MCF 10A (cell line): ENCODE data around the gene TLCD2. TPM values are rescaled to one million over a fixed set of nuclear protein-coding genes. Genes with fewer than 3 reads are reported as not detected.
"Not testable (repeated sequence)": the region's sequence is repeated elsewhere in the genome, so short reads cannot be mapped to it uniquely, and the experiment has no call there.

Experiments used
- BruUV-seq: library from RNA; stranded (reverse); fragments of 400-500 nt; replicated peaks from 2 replicates; lab custom pipeline; 2021; lab: Mats Ljungman, UMichigan
- CTCF ChIA-PET: fragments of 300-600 bp; sonication (Branson Sonifier 250); formaldehyde crosslinking; extraction: SDS; loops from one replicate; lab custom pipeline; 2021; ENCODE audit warnings: antibody characterized with exemption, inconsistent platforms; lab: Yijun Ruan, JAX
- POLR2A ChIA-PET: fragments of 300-600, 350-650 bp; sonication (Branson Sonifier 250); formaldehyde crosslinking; extraction: SDS; loops from one replicate; lab custom pipeline; 2020; ENCODE audit warnings: antibody characterized with exemption, inconsistent platforms; lab: Yijun Ruan, JAX
- DNase-seq: peaks from one replicate; pipeline ENCODE4 v3.0.0-alpha.2; 2018; ENCODE audit not compliant: unreplicated experiment
- H3K27ac Mint-ChIP-seq: one replicate; pipeline ENCODE4 v1.8.0; 2022; ENCODE audit warnings: mild to moderate bottlenecking, low read depth, mixed read lengths; ENCODE audit not compliant: unreplicated experiment
- H3K27me3 Mint-ChIP-seq: one replicate; pipeline ENCODE4 v1.8.0; 2022; ENCODE audit warnings: mixed read lengths; ENCODE audit not compliant: insufficient read depth, unreplicated experiment
- H3K36me3 Mint-ChIP-seq: one replicate; pipeline ENCODE4 v1.8.0; 2022; ENCODE audit warnings: mild to moderate bottlenecking, moderate library complexity, mixed read lengths; ENCODE audit not compliant: insufficient read depth, unreplicated experiment
- H3K4me1 Mint-ChIP-seq: one replicate; pipeline ENCODE4 v1.8.0; 2022; ENCODE audit warnings: mixed read lengths; ENCODE audit not compliant: insufficient read depth, unreplicated experiment
- H3K4me3 Mint-ChIP-seq: one replicate; pipeline ENCODE4 v1.8.0; 2022; ENCODE audit warnings: mild to moderate bottlenecking, moderate library complexity, mixed read lengths; ENCODE audit not compliant: unreplicated experiment
- H3K9me3 Mint-ChIP-seq: one replicate; pipeline ENCODE4 v1.8.0; 2022; ENCODE audit warnings: mixed read lengths; ENCODE audit not compliant: unreplicated experiment
- CTCF ChIP-seq: fragments of 200-600 bp; IDR thresholded peaks from one replicate; pipeline ENCODE4 v1.8.0; 2022; ENCODE audit warnings: antibody characterized with exemption, mild to moderate bottlenecking; ENCODE audit not compliant: unreplicated experiment
- intact Hi-C: fragments of 100-400 bp; cut with micrococcal nuclease; formaldehyde crosslinking; loops from 2 replicates; pipeline ENCODE4 v1.14.1; 2022
- total RNA-seq: library from RNA; stranded (reverse); gene quantifications from 2 replicates; pipeline ENCODE4 v1.2.3, GENCODE V29; 2022

Gene TLCD2
- total RNA-seq, 1 experiment from 2014 or later: 2.5 TPM

GRCh38 chr17:1683459-1683858, 26.7 kb downstream of the TLCD2 start:
- intact Hi-C loops: no loop called here
- Mint-ChIP-seq H3K4me3 (peak overlapping the region; percentile 88), H3K36me3 (peaks cover 63% of the 10 kb centered on the region), H3K27ac (peak overlapping the region; percentile 94), H3K9me3 (no peaks in the 10 kb centered on the region), H3K4me1 (peaks cover 24% of the 10 kb centered on the region), H3K27me3 (no peaks in the 10 kb centered on the region)
- no TSS peak for BruUV-seq
- no peak for DNase-seq
- POLR2A ChIA-PET: interaction anchor here (0.6 to 6.5 kb wide), 11 partner anchors 13 to 1156 kb away, joined by 3 to 112 read pairs (median 12); partner anchors contain the start of genes RILP, RPA1, SLC43A2 and SMYD4
- CTCF ChIA-PET: interaction anchor here (0.7 to 1.4 kb wide), 6 partner anchors 13 to 109 kb away, joined by 3 to 5 read pairs (median 4); no protein-coding TSS in a partner anchor
- TF ChIP-seq CTCF: no peak

GRCh38 chr17:1676401-1676800, 33.8 kb downstream of the TLCD2 start:
- POLR2A ChIA-PET: no interaction called here
- Mint-ChIP-seq H3K27ac (no peak overlapping the region), H3K9me3 (no peaks in the 10 kb centered on the region), H3K36me3 (peaks cover 98% of the 10 kb centered on the region), H3K4me1 (no peaks in the 10 kb centered on the region), H3K4me3 (no peak overlapping the region), H3K27me3 (no peaks in the 10 kb centered on the region)
- DNase-seq: no peak
- CTCF ChIA-PET: interaction anchor here (0.7 kb wide), 1 partner anchor 123 kb away, joined by 4 read pairs; no protein-coding TSS in a partner anchor
- intact Hi-C loops: no loop called here
- TF ChIP-seq CTCF: no peak
- BruUV-seq: TSS peak; percentile 26

- peaks cover 98% of the 10 kb centered on the region for H3K36me3 Mint-ChIP-seq
- H3K9me3 Mint-ChIP-seq: no peaks in the 10 kb centered on the region
- DNase-seq: no peak
- ChIA-PET POLR2A (interaction anchor here (0.6 to 0.9 kb wide), 3 partner anchors 11 to 137 kb away, joined by 3 to 5 read pairs (median 3); partner anchors contain the start of gene RILP), CTCF (interaction anchor here (0.9 to 1.2 kb wide), 2 partner anchors 12 to 23 kb away, joined by 3 read pairs; no protein-coding TSS in a partner anchor)
- H3K4me3 Mint-ChIP-seq: no peak overlapping the region
- H3K27me3 Mint-ChIP-seq: no peaks in the 10 kb centered on the region
- no peak for TF ChIP-seq CTCF
- intact Hi-C loops: no loop called here
- no peak overlapping the region for H3K27ac Mint-ChIP-seq
- BruUV-seq: no TSS peak
- peaks cover 11% of the 10 kb centered on the region for H3K4me1 Mint-ChIP-seq
Measured at GRCh38 chr17:1673041-1673785, 37.0 kb downstream of the TLCD2 start.

- DNase-seq, H3K4me1 Mint-ChIP-seq, BruUV-seq, H3K27ac Mint-ChIP-seq, intact Hi-C loops, H3K9me3 Mint-ChIP-seq, H3K27me3 Mint-ChIP-seq, H3K4me3 Mint-ChIP-seq: not testable (repeated sequence)
- ChIA-PET POLR2A (interaction anchor here (1.6 to 4.8 kb wide), 2 partner anchors 14 to 20 kb away, joined by 9 to 24 read pairs; partner anchors contain the start of gene RILP), CTCF (interaction anchor here (0.8 kb wide), 1 partner anchor 13 kb away, joined by 3 read pairs; no protein-coding TSS in a partner anchor)
- peaks cover 95% of the 10 kb centered on the region for H3K36me3 Mint-ChIP-seq
Measured at GRCh38 chr17:1663934-1664333, 46.2 kb downstream of the TLCD2 start.
